Osteocyte (in vitro differentiated cells): ENCODE results near the gene DCBLD1. TPM values are rescaled to one million over a fixed set of nuclear protein-coding genes. Genes with fewer than 3 reads are reported as not detected.
"Not testable (repeated sequence)": the region's sequence is repeated elsewhere in the genome, so short reads cannot be mapped to it uniquely, and the experiment has no call there.

Source experiments
- DNase-seq: peaks from one replicate; pipeline ENCODE4 v3.0.0; 2021; ENCODE audit warnings: mixed read lengths; ENCODE audit not compliant: unreplicated experiment; ENCODE audit errors: extremely low spot score
- H3K27ac Mint-ChIP-seq: one replicate; pipeline ENCODE4 v1.8.0; 2021; ENCODE audit warnings: mild to moderate bottlenecking, mixed read lengths; ENCODE audit not compliant: unreplicated experiment
- H3K27me3 Mint-ChIP-seq: one replicate; pipeline ENCODE4 v1.8.0; 2021; ENCODE audit warnings: mixed read lengths; ENCODE audit not compliant: unreplicated experiment
- H3K36me3 Mint-ChIP-seq: one replicate; pipeline ENCODE4 v1.8.0; 2021; ENCODE audit warnings: mixed read lengths; ENCODE audit not compliant: unreplicated experiment
- H3K4me1 Mint-ChIP-seq: one replicate; pipeline ENCODE4 v1.8.0; 2021; ENCODE audit warnings: mixed read lengths; ENCODE audit not compliant: unreplicated experiment
- H3K4me3 Mint-ChIP-seq: one replicate; pipeline ENCODE4 v1.8.0; 2021; ENCODE audit warnings: mild to moderate bottlenecking, moderate library complexity, mixed read lengths; ENCODE audit not compliant: unreplicated experiment
- H3K9me3 Mint-ChIP-seq: one replicate; pipeline ENCODE4 v1.8.0; 2021; ENCODE audit warnings: mixed read lengths; ENCODE audit not compliant: unreplicated experiment
- total RNA-seq: library from RNA; stranded (reverse); gene quantifications from 2 replicates; pipeline ENCODE4 v1.2.1, GENCODE V29; 2021
- TF ChIP-seq, protein P1 (sequence below): fragments of 200-600 bp; sonication (generic); IDR thresholded peaks from 2 replicates; pipeline ENCODE4 v1.5.0; 2021; ENCODE audit warnings: antibody characterized with exemption, mild to moderate bottlenecking, moderate library complexity

Gene DCBLD1
- total RNA-seq, 1 donor from 2014 or later, result 12.2 TPM

DNA sequence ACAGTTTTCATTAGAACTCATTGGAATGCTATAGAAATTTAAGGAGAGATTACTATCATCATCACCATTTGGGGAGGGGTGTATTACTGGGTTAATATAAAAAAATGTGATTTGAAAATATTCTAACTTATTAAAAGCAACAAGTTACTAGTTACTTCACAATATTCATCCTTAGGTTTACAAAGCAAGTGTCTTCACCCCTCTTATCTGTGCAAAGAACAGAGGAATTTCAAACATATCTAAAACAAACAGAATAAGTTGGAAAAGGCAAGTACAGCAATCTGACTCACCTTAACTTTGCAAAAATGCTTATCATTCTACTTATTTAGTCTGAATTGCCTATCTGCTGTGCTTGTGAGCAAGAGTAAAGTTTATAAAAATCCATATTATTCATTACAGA, 32.9 kb downstream of the DCBLD1 start:
- Mint-ChIP-seq H3K27me3 (no peaks in the 10 kb centered on the region), H3K27ac (no peak overlapping the region), H3K9me3 (no peaks in the 10 kb centered on the region), H3K4me3 (no peak overlapping the region), H3K4me1 (peaks cover 49% of the 10 kb centered on the region), H3K36me3 (peaks cover 2% of the 10 kb centered on the region)
- no peak for DNase-seq
- TF ChIP-seq, protein P1, sequence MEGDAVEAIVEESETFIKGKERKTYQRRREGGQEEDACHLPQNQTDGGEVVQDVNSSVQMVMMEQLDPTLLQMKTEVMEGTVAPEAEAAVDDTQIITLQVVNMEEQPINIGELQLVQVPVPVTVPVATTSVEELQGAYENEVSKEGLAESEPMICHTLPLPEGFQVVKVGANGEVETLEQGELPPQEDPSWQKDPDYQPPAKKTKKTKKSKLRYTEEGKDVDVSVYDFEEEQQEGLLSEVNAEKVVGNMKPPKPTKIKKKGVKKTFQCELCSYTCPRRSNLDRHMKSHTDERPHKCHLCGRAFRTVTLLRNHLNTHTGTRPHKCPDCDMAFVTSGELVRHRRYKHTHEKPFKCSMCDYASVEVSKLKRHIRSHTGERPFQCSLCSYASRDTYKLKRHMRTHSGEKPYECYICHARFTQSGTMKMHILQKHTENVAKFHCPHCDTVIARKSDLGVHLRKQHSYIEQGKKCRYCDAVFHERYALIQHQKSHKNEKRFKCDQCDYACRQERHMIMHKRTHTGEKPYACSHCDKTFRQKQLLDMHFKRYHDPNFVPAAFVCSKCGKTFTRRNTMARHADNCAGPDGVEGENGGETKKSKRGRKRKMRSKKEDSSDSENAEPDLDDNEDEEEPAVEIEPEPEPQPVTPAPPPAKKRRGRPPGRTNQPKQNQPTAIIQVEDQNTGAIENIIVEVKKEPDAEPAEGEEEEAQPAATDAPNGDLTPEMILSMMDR, result no peak

DNA sequence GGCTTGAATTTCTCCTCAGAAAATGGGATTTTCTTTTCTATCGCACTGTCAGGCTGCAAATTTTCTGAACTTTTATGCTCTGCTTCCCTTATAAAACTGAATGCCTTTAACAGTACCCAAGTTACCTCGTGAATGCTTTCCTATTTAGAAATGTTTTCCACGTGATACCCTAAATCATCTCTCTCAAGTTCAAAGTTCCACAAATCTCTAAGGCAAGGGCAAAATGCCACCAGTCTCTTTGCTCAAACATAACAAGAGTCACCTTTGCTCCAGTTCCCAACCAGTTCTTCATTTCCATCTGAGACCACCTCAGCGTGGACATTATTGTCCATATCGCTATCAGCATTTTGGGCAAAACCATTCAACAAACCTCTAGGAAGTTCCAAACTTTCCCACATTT, 35.5 kb downstream of the DCBLD1 start:
- not testable (repeated sequence) for H3K27ac Mint-ChIP-seq, H3K27me3 Mint-ChIP-seq, H3K9me3 Mint-ChIP-seq, H3K4me3 Mint-ChIP-seq, H3K36me3 Mint-ChIP-seq, DNase-seq
- H3K4me1 Mint-ChIP-seq, result peaks cover 47% of the 10 kb centered on the region

DNA sequence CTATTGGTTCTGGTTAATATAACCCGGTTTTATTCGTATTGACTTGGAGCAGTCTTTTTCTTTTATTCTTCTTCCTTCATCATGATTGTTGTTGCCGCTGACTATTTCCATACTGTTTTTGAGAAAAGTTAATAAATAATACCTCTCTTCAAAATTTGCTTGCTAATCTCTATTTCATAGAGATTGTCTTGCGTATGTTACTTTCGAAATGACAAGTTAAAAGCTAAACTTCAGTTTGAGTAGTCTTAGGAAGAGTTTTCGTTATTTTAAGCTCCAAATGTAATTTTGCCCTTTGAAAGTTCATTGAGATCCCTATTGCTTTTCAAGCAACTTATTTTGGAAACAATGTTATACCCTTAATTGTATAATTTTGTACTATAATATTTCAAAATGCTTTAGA, 36.4 kb downstream of the DCBLD1 start:
- no peak overlapping the region for H3K4me3 Mint-ChIP-seq
- no peaks in the 10 kb centered on the region for H3K27me3 Mint-ChIP-seq
- TF ChIP-seq, protein P1, result no peak
- peaks cover 2% of the 10 kb centered on the region for H3K36me3 Mint-ChIP-seq
- H3K4me1 Mint-ChIP-seq, result peaks cover 47% of the 10 kb centered on the region
- no peaks in the 10 kb centered on the region for H3K9me3 Mint-ChIP-seq
- no peak for DNase-seq
- no peak overlapping the region for H3K27ac Mint-ChIP-seq

DNA sequence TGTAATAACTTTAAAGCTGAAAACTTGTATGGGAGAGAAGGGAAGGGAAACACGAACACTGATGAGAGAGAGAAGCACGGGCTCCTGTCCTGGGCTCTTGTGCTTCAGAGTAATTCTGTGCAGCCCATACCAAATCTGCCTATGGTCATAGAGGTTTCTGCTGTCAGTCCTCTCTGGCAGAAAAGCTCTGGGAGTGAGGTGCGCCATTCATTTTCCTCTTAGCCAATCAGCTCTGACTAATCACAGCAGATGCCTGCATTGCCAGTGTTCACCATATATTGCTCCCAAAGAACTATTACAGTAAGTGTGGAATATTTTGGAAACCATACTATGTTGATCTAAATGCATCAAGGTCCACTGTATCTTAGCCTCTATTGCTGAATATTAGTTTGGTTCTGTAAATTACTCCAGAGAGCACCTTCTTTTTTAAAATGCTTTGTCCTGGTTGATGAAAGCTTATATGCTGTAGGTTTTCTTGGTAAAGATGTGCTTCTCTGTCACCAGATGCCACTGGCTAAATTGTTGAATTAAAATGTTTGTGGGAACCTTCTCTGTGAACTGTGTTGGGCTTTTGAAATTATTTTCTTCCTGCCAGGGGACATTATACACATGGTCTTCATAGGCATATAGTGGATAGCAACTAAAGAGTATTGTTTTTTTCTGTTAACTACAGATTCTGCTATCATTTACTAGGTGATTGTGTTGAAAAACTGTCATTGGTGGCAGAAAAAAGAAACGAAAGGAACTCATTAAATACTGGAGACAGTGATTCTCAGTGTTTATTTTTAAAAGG, 38.3 kb downstream of the DCBLD1 start:
- Mint-ChIP-seq H3K9me3 (no peaks in the 10 kb centered on the region), H3K36me3 (peaks cover 2% of the 10 kb centered on the region), H3K27me3 (no peaks in the 10 kb centered on the region), H3K4me1 (peaks cover 43% of the 10 kb centered on the region), H3K27ac (peak overlapping the region; percentile 36), H3K4me3 (no peak overlapping the region)
- no peak for DNase-seq
- TF ChIP-seq, protein P1, result no peak

DNA sequence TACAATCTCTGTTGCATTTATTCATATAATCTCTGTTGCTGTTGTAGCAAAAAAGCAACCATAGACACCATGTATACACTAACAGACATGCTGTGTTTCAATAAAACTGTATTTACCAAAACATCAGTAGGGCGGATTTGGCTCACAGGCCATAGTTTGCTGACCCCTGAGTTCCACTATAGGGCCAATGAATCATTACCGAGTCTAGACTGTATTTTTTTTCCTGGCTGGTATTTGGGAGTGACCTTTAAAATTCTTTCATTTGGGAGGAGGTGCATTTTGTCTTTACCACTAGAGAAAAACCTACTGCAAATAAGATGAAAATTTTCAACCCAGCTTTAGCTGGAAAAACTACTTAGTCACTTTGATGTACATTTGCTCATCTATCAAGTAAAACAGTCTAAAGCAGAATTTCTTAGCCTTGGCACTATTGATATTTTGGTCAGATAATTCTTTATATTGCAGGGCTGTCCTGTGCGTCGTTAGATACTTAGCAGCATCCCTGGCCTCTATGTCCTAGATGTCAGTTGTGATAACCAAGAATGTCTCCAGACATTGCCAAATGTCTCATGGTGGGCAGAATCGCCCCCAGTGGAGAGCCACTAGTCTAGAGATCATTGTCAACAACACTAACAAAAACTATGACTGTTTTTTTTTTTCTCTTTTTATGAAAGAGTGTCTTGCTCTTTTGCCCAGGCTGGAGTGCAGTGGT, 39.5 kb downstream of the DCBLD1 start:
- Mint-ChIP-seq H3K36me3 (peaks cover 2% of the 10 kb centered on the region), H3K9me3 (no peaks in the 10 kb centered on the region), H3K4me1 (peaks cover 43% of the 10 kb centered on the region), H3K4me3 (no peak overlapping the region), H3K27me3 (no peaks in the 10 kb centered on the region), H3K27ac (peak overlapping the region; percentile 61)
- TF ChIP-seq, protein P1, result no peak
- DNase-seq, result no peak
